ENCODE data around the gene GEN1. TPM values are rescaled to one million over a fixed set of nuclear protein-coding genes. Genes with fewer than 3 reads are reported as not detected.

Gene GEN1
- total RNA-seq, 1 experiment from 2014 or later, result 63.1 TPM

DNA sequence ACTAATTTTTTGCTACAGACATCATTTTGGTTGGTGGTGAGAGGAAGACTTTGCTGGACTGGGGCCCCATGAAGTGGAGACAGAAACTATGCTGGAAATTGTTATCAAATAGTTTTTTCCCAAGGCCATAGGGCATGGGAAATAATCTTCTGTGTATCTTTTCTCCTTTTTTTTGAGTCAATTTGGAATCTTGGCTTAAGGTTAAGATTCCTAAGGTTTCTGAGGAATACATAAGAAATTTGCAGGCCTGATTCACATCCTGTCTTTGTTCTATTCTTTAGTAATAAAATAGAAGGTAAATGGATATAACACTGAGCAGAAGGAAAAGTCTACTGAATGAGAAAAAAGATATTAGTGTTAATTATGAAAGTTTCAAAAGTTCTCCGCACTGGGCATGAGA is 16.9 kb upstream of the GEN1 start:
- no peak overlapping the region for H3K27ac ChIP-seq
- no peak overlapping the region for H3K4me3 ChIP-seq
- no peaks in the 10 kb centered on the region for H3K27me3 ChIP-seq
- no peaks in the 10 kb centered on the region for H3K9me3 ChIP-seq (replicated peaks)
- H3K4me1 ChIP-seq, result no peaks in the 10 kb centered on the region
- no peak for DNase-seq
- H3K36me3 ChIP-seq, result peaks cover 57% of the 10 kb centered on the region

DNA sequence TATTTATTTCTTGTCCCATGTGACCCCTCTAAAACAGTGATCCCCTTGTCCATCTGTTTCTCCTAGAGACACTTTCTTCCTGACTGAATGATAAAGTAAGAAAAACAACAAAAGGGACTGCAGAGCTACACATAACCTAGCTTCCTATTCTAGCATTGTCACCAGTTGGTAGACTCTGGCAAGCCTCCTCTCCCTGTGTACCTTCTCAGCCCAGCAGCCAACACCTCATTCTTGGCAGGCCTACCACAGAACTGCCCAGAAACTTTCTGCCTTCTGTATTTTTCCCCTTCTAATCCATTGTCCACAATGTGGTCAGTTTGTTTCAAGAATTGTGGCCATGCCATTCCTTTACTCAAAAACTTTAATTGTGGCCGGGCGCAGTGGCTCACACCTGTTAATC is 13.7 kb upstream of the GEN1 start:
- H3K9me3 ChIP-seq (replicated peaks), result no peaks in the 10 kb centered on the region
- no peak overlapping the region for H3K4me3 ChIP-seq
- no peaks in the 10 kb centered on the region for H3K4me1 ChIP-seq
- H3K36me3 ChIP-seq, result peaks cover 74% of the 10 kb centered on the region
- H3K27ac ChIP-seq, result no peak overlapping the region
- no peak for DNase-seq
- H3K27me3 ChIP-seq, result no peaks in the 10 kb centered on the region

DNA sequence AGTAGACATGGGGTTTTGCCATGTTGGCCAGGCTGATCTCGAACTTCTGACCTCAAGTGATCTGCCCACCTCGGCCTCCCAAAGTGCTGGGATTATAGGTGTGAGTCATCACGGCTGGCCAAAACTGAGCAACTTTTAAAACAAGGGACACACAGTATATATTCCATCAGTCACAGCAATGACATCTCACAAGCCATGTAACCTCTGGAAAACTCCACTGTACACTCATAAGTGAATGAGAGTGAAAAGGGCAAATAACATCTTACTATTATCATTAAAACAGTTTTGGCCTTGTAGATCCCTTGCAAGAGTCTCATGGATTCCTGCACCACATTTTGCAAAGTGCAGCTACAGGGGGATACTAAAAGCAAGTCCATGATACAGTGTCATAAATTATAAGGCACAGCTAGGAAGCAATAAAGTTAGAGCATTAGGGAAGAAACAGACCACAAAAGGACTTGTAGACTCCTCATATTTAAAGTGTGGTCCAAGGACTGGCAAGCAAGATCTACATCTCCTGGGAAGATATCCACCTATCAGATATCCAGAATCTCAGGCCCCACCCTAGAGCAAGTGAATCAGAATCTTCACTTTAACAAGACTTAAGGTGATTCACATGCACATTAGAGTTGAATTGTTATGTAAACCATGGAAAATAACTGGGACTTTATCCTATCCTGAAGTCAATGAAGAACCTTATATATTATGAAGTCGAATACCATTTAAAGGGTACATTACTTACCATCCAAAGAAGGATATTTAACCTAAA is 6.1 kb upstream of the GEN1 start:
- Histone ChIP-seq H3K9me3 (replicated peaks) (no peaks in the 10 kb centered on the region), H3K27ac (no peak overlapping the region)
- DNase-seq, result no peak

DNA sequence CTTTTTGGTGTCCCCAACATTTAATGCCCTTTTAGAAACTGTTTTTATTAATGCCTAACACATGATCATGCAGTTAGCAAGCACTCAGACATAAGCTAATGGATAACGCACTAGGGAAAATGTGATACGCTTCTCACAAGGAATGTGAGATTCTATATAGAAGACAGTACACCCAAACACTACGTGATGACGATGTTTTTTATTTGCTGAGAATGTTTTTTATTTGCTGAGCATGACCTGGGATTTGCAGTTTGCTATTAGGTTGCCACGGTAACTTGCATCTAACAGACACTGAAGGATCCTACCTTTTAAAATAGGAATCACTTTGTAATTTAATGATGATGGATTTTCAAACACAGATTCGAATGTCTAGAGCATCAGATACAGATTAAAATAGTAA is 5.2 kb upstream of the GEN1 start:
- Histone ChIP-seq H3K27me3 (no peaks in the 10 kb centered on the region), H3K9me3 (replicated peaks) (no peaks in the 10 kb centered on the region), H3K4me3 (no peak overlapping the region), H3K27ac (no peak overlapping the region), H3K4me1 (peaks cover 10% of the 10 kb centered on the region), H3K36me3 (peaks cover 16% of the 10 kb centered on the region)
- DNase-seq, result no peak

More for the DNA sequence above, 6.1 kb upstream of the GEN1 start:
- Histone ChIP-seq H3K36me3 (peaks cover 25% of the 10 kb centered on the region), H3K4me1 (peaks cover 10% of the 10 kb centered on the region), H3K27me3 (no peaks in the 10 kb centered on the region), H3K4me3 (no peak overlapping the region)

DNA sequence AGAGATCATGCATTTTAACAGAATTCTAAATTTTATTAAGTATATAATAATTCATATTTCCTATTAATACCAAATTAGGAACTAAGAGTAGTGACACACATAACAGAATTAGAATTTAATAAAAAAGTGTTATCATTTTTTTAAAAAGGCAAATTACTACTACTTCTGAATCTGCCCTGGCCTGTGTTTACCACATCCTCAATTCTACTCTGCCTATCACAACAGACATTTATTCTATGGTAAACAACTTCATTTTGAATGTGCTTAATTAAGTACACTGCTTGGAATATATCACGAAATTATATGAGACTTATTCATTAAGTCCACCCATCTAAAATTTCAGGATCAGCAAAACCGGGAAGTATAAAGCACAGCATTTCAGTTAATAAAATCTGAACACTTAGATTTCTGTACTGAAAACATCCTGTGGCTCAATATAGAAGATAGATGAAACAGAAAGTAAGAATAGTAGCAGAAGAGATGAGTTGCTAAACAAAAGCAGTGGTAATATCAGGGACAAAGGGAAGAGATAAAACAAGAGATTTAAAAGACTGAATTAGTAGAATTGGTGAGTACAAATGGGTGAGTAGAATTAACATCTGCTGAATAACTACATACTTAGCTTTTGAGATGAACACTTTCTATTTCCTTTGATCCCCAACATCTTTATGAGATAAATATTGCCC is 4.0 kb upstream of the GEN1 start:
- H3K27ac ChIP-seq, result no peak overlapping the region
- peaks cover 10% of the 10 kb centered on the region for H3K4me1 ChIP-seq
- H3K4me3 ChIP-seq, result no peak overlapping the region
- H3K36me3 ChIP-seq, result peaks cover 9% of the 10 kb centered on the region
- H3K9me3 ChIP-seq (replicated peaks), result no peaks in the 10 kb centered on the region
- no peaks in the 10 kb centered on the region for H3K27me3 ChIP-seq
- DNase-seq, result no peak

DNA sequence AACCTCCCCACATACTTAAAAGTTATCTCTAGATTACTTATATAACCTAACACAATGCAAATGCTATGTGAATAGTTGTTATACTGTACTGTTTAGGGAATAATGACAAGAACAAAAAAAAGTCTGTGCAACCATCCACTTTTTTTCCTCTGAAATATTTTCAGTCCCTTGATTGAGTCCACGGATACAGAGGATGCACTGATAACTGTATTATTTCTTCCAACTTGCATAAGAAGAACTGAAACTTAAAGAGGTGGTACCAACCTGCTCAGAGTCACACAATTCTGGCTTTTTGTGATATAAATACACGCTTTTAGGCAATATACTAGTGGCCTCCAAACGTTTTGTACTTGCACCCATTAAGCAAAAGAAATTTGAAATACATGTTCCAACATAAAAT is 1.7 kb upstream of the GEN1 start:
- DNase-seq, result no peak
- Histone ChIP-seq H3K4me3 (peak overlapping the region; percentile 99), H3K4me1 (peaks cover 29% of the 10 kb centered on the region), H3K36me3 (peaks cover 8% of the 10 kb centered on the region; the same call in 1 of the 2 replicates), H3K27me3 (no peaks in the 10 kb centered on the region), H3K9me3 (replicated peaks) (no peaks in the 10 kb centered on the region), H3K27ac (peak overlapping the region; percentile 95; the same call in 1 of the 2 replicates)

DNA sequence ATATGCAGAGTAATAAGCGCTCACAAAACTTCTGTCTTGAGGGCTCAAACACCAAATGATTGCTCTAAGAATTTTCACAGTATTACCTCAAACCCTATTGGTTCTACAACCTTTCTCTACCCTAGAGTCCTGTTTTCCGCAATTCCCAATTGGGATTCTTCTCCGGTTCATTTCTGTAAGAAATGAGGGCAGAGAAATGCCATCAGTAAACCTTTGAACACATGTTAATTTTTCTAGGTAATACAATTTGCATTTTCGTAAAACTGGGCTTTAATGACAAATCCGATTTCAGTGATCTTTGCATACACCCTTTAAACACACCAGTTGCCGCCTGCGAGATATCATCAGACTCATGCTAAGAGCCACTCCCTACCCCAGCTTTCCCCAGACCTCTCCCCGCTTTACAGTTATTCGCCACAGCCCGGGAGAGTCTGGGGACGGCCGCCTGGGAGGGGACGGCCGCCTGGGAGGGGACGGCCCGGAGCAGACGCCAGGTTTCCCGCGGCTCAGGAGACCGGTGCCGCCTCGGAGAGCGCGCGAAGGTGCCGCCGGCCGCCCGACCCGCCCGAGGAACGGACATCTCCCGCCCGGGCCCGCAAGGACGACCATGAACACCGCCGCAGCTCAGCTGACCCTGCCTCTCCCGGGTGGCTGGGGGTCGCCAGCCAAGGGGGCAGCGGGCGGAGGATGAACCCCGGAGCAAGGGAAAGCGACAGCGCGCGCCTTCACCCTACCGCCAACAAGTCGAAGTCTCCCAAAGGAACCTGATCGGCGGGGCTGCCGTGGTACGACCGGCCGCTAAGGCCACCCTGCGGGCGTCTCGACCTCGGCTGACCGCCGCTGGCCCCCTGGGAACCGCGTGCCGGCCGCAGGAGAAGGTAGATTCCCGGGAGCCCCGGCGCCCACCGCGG is 791 bp upstream of the GEN1 start:
- no peaks in the 10 kb centered on the region for H3K27me3 ChIP-seq
- H3K4me1 ChIP-seq, result peaks cover 27% of the 10 kb centered on the region
- H3K27ac ChIP-seq, result peak overlapping the region; percentile 95
- H3K9me3 ChIP-seq (replicated peaks), result no peaks in the 10 kb centered on the region
- peak; percentile 84 to 93 for DNase-seq
- peak overlapping the region; percentile 99 for H3K4me3 ChIP-seq
- peaks cover 9% of the 10 kb centered on the region for H3K36me3 ChIP-seq

DNA sequence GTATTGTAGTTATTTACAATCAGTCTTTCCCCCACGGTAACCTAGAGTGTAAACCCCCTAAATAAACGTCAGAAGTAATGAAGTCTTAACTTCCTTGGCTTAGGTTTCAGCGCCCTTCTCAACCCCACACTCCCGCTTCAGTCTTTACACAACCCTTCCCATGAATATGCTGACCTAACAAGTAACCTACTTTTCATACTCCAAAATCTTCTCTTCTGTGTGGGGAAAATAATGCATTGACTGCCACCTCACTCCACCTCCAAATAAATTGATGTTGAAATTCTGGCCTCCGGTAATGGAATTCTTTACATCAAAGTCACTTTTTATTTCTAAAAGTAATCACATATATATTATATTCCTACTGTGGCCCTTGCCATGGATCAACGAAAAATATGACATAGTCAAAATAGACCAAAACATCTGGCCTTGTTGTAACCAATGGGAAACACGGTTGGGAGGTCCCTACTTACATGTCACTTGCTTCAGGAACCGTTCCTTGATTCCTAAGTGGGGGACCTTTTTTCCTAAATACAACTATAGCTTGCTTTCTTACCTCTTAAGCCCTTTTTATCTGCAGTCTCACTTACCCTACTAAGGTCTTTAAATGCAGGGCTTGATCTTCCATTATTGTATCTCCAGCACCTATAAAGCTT is 961 bp downstream of the GEN1 start:
- Histone ChIP-seq H3K27me3 (no peaks in the 10 kb centered on the region), H3K4me1 (peaks cover 27% of the 10 kb centered on the region), H3K27ac (peak overlapping the region; percentile 95), H3K4me3 (peak overlapping the region; percentile 99), H3K36me3 (peaks cover 14% of the 10 kb centered on the region), H3K9me3 (replicated peaks) (no peaks in the 10 kb centered on the region)
- peak in 1 of 2 experiments; percentile 58 for DNase-seq

DNA sequence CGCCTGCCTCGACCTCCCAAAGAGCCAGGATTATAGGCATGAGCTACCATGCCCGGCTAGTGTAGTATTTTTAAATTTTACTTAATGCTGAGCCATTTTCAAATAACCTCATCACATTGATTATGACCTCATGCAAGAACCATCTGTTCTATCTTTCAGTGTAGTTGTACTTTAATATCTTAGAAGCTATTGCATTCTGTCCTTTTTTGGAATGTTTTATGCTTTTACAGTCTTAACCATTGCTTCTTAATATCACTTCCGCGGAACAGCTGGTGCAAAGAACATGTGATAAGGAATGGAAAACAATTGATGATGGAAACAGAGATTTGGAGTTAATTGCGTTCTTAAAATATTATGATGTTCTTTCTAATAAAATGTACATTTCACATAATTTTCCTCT is 2.7 kb downstream of the GEN1 start:
- no peak for DNase-seq
- H3K9me3 ChIP-seq (replicated peaks), result no peaks in the 10 kb centered on the region

DNA sequence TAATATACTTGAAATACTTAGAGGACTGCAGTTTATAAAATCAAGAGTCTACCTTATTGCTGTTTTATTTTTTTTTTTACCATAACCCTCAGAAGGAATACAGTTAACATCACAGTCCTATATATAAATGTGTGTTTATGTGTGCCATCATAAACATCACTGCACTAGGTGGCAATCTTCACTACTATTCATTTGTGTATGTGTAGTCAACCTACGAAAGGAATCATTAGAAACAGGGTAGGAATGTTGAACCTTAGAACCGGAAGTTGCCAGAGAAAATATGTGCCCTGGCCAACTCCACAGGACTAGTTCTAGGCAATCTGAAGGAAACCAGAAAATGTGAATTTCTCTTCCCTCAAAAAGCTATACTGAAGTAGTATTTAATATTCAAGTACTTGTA is 3.4 kb downstream of the GEN1 start:
- Histone ChIP-seq H3K27ac (no peak overlapping the region), H3K4me3 (no peak overlapping the region), H3K27me3 (no peaks in the 10 kb centered on the region), H3K9me3 (replicated peaks) (no peaks in the 10 kb centered on the region), H3K4me1 (peaks cover 19% of the 10 kb centered on the region), H3K36me3 (peaks cover 34% of the 10 kb centered on the region)
- no peak for DNase-seq

More for the DNA sequence above, 2.7 kb downstream of the GEN1 start:
- no peak overlapping the region for H3K4me3 ChIP-seq
- H3K36me3 ChIP-seq, result peaks cover 31% of the 10 kb centered on the region
- H3K27me3 ChIP-seq, result no peaks in the 10 kb centered on the region
- H3K4me1 ChIP-seq, result peaks cover 24% of the 10 kb centered on the region
- no peak overlapping the region for H3K27ac ChIP-seq

DNA sequence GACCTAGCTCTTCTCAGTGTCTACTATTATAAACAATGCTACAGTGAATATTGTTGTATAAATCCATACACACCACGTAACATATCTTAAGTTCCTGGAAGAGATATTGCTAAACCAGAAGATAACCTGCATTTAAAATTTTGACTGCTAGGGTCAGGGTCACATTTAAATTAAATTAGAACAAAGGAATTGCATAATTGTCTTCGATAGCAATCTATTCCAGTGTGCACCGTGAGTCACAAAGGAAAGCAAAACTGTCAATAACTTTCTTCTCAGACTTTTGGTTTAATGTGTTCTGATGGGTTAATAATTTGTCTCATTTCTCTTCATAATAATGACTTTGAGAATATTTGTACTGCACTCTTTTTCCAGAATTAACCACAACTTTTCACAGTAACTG is 4.2 kb downstream of the GEN1 start:
- no peak for DNase-seq
- Histone ChIP-seq H3K27ac (no peak overlapping the region), H3K4me1 (peaks cover 19% of the 10 kb centered on the region), H3K4me3 (no peak overlapping the region), H3K27me3 (no peaks in the 10 kb centered on the region), H3K36me3 (peaks cover 42% of the 10 kb centered on the region), H3K9me3 (replicated peaks) (no peaks in the 10 kb centered on the region)

DNA sequence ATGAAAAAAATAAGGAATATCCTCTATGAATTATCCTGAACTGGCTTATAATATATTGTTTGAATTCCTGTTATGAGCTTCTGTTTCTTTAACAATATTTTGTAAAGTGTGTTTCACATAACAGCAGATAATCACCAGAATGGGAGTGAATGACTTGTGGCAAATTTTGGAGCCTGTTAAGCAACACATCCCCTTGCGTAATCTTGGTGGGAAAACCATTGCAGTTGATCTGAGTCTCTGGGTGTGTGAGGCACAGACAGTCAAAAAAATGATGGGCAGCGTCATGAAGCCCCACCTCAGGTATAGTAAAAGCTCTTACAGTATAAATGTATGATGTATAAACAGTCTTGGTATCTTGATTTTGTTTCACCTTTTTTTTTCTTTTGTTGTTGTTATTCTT is 5.9 kb downstream of the GEN1 start:
- no peaks in the 10 kb centered on the region for H3K9me3 ChIP-seq (replicated peaks)
- no peak overlapping the region for H3K27ac ChIP-seq
- H3K36me3 ChIP-seq, result peaks cover 58% of the 10 kb centered on the region
- H3K4me1 ChIP-seq, result peaks cover 19% of the 10 kb centered on the region
- no peak overlapping the region for H3K4me3 ChIP-seq
- no peak for DNase-seq
- no peaks in the 10 kb centered on the region for H3K27me3 ChIP-seq

DNA sequence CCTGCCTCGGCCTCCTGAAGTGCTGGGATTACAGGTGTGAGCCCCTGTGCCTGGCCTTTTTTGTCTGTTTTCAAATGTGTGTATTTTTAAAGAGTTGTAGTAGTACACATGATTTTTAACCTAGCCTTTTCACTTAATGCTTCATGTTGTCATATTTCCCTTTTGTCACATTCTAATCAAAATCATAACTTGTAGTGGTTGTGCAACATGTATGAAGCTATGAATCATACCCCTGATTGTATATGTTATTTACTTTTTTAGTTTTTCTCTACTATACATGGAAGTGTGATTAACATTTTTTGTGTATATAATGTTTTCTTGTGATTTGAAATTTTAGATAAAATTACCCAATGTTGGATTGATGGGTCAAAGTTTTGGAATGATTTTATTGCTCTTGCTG is 8.5 kb downstream of the GEN1 start:
- no peaks in the 10 kb centered on the region for H3K9me3 ChIP-seq (replicated peaks)
- H3K27me3 ChIP-seq, result no peaks in the 10 kb centered on the region
- no peaks in the 10 kb centered on the region for H3K4me1 ChIP-seq
- peaks cover 76% of the 10 kb centered on the region for H3K36me3 ChIP-seq
- H3K27ac ChIP-seq, result no peak overlapping the region
- no peak for DNase-seq
- no peak overlapping the region for H3K4me3 ChIP-seq

DNA sequence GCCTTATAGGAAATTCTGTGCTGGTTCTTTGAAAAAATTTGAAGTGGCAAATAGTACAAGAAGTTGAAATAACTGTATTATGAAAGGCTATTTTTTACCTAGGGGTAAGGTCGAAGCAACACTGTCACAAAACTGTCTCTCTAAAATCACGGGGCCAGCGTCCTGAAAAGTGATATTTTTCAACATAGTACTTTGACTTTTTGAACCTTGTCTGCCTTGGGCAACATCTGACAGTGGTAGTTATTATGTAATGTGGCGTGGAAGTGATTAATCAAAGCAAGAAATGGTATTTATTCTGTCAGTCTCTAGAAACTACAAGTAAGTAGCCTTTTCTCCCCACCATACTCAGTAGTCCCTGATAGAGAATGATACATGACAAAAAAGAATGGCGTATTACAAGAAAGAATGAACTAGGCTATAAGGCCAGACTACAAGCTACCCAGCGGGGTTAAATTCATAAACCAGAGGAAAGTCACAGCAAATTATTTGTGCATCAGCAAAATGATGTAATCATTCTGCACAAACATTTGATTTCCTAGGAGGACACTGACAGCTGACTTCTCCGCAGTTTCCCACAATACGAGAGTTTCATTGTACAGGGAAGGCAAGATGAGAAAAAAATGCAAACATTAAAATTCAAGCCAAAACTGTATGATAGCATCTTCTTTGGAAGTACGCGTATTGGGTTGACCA is 9.8 kb downstream of the GEN1 start:
- Histone ChIP-seq H3K27ac (no peak overlapping the region), H3K9me3 (replicated peaks) (no peaks in the 10 kb centered on the region), H3K27me3 (no peaks in the 10 kb centered on the region), H3K4me1 (no peaks in the 10 kb centered on the region), H3K36me3 (peaks cover 87% of the 10 kb centered on the region), H3K4me3 (no peak overlapping the region)
- DNase-seq, result no peak

Measured in SJCRH30 (cell line).